ENCODE results near the gene C20orf204. TPM values are rescaled to one million over a fixed set of nuclear protein-coding genes. Genes with fewer than 3 reads are reported as not detected.

C20orf204 gene
- total RNA-seq, 1 donor from 2014 or later = 0.45 TPM

DNA sequence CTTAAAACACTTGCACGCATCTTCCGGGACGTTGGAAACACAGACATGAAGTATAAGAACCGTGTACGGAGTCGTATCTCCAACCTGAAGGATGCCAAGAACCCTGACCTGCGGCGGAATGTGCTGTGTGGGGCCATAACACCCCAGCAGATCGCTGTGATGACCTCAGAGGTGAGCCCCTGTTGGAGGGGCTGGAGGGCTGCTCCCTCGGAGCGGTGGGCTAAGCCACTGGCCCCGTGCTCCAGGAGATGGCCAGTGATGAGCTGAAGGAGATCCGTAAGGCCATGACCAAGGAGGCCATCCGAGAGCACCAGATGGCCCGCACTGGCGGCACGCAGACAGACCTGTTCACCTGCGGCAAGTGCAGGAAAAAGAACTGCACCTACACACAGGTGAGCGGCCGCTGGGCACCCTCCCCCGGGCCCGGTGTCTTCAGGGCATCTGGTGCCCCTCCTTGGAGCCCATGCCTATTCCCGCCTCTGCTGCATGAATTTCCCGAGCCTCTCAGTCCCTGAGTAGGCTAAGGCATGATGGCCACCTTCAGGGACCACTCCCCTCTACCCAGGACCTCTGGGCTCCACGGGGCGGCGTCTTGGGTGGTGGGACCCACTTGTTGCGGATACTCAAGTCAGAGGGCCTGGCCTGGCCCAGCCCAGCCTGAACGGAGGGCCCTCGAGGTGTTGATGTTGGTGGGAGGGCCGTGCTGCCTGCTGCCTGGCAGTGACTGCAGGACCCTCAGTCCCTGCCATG is 34.4 kb downstream of the C20orf204 start:
- no peak for DNase-seq (ENCODE audit: low read depth)

GRCh38 chr20:64071341-64072332 is 35.7 kb downstream of the C20orf204 start:
- DNase-seq (ENCODE audit: low read depth) = no peak

DNA sequence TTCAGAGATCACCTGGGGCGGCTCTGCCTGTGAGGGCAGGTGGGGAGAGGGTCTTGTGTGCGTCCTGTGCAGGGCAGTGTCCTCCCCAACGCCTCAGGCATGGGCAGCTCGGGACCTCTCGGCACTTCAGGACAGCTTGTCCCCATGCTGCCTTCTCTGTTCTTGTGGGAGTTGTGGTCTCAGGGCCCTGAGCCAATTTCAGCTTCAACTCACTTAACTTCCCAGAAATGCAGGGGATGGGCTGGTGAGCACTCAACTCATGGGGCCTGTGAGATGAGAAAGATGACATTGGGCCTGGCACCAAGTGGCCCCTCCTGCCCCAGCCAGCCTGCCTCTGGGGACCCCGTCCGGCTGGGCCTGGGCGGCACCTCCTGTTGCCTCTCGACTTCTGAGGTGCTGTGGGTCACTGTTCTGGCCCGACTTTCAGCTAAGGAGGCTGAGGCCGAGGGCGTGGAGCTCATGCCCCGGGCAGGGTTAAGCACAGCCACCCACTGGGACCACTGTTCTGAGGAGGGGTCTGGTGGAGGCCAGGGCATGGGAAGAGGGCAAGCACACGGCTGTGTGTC is 36.6 kb downstream of the C20orf204 start:
- no peak for DNase-seq (ENCODE audit: low read depth)

GRCh38 chr20:64073476-64074183 is 37.6 kb downstream of the C20orf204 start:
- DNase-seq (ENCODE audit: low read depth) = no peak

DNA sequence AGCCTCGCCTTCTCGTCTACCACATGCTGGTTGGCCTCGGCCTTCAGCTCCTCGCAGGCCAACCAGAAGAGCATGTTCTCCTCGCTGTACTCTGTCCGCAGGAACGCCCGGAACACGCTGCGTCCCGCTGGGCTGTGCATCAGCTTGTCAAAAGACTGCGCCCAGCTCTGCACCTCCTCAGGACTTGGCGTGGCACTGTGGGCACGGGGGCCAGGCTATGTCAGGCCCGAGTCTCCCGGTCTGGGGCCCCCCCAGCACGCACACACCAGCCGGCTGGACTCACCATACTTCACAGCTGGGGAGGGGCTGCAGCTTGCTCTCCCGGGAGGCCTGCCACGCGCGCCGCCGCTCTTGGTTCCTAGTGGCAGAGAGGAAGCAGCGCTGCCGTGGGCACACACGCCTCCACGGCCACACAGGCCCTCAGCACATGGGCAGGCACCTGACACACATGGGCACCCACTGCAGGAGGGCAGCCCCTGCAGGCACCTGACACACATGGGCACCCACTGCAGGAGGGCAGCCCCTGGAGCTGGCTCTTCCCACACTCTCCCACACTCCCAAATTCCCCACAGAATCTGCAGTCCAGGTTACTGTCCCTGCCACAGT is 38.3 kb downstream of the C20orf204 start:
- DNase-seq (ENCODE audit: low read depth) = no peak

GRCh38 chr20:64074963-64075362 is 39.0 kb downstream of the C20orf204 start:
- DNase-seq (ENCODE audit: low read depth) = no peak

DNA sequence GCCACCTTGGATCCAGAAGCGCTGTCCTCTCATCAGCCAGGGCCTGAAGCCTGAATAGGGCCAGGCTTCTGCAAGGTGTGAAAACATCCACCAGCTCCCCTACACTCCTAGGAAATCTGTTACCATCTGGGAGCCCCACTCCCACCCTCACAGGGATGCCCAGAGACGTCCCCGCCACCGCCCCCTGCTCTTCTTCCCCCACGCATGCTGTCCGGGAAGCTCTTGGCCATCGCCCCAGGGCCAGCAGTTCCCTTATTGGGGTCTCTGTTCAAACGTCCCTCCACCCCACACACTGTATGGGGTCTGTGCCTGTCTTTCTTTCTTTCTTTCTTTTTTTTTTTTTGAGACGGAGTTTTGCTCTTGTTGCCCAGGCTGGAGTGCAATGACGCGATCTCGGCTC is 39.6 kb downstream of the C20orf204 start:
- no peak for DNase-seq (ENCODE audit: low read depth)

DNA sequence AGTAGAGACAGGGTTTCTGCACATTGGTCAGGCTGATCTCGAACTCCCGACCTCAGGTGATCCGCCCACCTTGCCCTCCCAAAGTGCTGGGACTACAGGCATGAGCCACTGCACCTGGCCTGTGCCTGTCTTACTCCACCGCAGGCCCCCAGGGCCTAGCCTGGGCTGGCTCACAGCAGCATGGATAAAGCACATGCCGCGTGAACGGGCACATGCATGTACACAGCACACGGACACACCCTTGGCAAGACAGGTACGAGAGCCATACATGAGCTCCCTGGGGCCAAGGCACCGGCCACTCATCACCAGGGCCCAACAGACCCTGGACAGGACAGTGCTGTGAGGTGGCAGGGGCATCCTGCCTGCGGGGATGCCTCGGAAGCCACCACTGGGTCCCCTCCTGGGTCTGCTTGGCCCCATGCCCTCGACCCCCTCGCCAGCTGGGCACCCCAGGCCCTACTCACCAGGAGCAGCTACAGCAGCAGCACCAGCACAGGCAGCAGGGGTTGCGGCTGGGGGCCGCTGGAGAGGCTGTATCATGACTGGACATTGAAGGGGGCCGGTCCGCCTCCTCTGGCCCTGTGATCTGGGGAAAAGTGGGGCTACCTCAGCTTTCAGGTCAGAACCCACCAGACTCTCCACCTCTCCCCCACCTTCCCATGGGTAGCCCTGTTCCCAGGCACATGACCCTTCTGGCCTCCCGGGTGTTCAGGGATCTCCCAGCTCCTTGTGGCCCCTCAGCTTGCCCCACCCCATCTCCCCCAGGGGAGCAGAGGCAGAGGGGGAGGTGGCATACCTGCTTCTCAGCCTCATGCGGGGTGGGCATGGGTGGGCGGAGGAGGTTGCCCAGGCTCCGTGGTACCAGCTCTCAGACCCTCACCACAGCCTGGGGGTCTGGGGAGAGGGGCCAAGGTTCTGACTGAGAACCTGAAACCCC is 40.3 kb downstream of the C20orf204 start:
- DNase-seq (ENCODE audit: low read depth) = no peak

- no peak for DNase-seq (ENCODE audit: low read depth)
Observed at GRCh38 chr20:64077094-64077493, 41.1 kb downstream of the C20orf204 start.

DNA sequence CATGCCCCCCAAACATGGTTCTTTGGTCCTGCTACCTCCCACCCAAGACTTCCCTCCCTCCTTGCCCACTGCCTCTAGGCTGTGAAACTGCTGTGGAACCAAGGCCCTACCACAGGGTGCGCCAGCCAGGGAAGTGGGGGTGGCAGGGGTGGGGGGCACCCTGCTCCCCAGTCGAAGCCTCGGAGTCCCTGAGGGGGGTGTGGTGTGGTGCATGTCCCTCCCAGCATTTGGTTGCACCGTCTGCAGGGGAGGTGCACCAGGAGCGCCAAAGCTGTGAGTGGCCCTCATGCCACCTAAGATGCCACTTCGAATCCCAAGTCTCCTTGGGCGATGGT is 41.5 kb downstream of the C20orf204 start:
- DNase-seq (ENCODE audit: low read depth) = no peak

DNA sequence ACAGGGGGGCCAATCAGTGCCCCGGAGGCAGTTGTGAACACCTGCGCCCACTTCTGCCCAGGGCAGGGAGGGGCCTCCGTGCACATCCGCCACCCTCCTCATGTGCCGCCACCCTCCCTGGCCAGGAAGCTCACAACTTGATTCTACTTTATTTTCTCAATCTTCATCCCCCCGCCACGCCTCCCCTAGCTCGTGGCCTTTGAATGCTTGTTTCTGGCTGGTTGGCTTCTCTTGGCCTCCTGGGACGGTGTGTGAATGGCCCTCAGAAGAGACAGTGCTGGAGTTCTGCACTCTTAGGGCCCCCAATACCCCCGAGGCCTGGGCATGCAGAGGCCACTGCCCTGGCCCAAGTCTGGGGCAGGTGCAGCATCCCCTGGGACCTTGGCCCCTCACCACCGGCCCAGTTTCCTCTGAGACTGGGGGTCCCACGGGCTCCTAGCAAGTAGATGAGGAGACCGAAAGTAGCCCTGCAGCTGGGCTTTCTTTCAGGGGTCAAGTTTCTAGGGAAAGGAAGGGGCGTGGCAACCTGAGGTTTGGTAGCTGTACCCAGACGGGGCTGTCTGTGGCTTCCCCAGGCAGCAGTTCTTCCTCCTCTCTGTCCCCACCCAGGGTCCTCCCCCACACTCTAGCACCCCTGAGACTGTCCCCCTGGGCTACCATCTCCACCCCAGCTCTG is 42.0 kb downstream of the C20orf204 start:
- peak; percentile 34 for DNase-seq (ENCODE audit: low read depth)

- DNase-seq (ENCODE audit: low read depth) = no peak
Observed at GRCh38 chr20:64078934-64079272, 42.9 kb downstream of the C20orf204 start.

GRCh38 chr20:64079273-64080012 is 43.5 kb downstream of the C20orf204 start, which contains the start of gene RGS19:
TSS of gene RGS19 (minus strand) at chr20:64079518. CDS start at chr20:64076886, 2,632 bp downstream.
- DNase-seq (ENCODE audit: low read depth) = peak; percentile 67

DNA sequence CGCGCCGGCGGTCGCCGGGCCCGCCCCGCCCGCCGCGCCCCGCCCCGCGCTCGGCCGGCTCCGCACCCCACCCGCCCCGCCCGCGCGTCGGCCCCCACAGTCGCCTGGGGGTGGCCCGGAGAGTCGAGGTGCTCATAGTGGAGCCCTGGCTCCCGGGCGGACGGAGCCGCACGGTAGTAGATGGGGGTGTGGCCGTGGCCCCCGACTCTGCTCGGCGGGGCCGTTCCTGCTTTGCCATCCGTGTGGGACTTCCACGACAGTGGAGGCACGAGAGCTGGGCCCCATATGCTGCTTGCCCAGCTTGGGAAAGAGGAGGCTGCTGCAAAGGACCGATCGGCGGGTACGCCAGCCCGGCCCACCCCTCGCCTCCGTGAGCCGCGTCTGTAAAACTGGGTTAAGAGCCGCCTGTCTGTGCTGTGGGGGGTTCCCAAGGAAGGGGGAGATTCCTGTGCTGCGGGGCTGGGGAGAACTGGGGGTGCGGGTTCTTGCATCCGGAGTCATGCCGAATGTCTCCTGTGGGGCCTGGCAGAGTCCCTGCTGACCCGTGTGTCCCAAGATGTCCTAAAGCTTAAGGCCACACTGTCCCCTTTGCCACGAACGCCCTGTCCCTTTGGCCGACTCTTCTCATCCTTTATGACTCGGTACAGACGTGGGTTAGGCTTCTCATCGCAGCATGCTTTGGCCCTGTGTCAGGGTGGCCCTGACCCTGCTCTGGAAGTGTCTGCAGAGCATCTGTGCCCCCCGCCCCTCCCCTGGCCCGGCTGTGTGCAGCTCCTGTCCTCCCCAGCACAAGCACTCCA is 44.2 kb downstream of the C20orf204 start, which contains the start of gene OPRL1:
Gene OPRL1 (plus strand): TSS at position 70 of the 800 bp plus-strand sequence. CDS start 12,639 bp downstream, outside the sequence.
- DNase-seq (ENCODE audit: low read depth) = peak; percentile 22

- no peak for DNase-seq (ENCODE audit: low read depth)
Observed at GRCh38 chr20:64080813-64081623, 45.0 kb downstream of the C20orf204 start.

DNA sequence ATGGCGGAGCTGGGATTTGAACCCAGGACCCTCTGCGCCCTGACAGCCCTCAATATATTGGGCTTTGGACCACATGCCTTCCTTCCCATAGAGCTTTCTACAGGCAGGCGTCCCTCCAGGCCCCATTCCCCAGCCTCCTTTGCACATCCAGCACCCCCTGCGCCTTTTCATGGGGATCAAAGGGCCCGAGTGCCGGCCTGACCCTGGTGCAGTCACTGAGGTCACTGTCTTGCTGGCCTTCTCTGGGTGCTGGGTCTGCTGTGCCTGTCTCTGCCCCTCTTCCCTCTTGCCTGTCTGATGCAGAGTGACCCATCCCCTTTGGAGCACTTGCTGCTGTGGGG is 45.6 kb downstream of the C20orf204 start:
- DNase-seq (ENCODE audit: low read depth) = no peak
